Sigmoid colon (tissue), 4 donors: ENCODE measurements around the gene MYRIP.

Experiments
- POLR2A ChIP-seq, 2 donors: fragments of 450-650 bp; IDR thresholded peaks; one replicate each; pipeline ENCODE4 v1.6.1; 2016; ENCODE audit warnings: antibody characterized with exemption in 2 of 2, mild to moderate bottlenecking in 2 of 2, moderate library complexity in 2 of 2
- POLR2AphosphoS5 ChIP-seq, 4 donors: sonication (generic); formaldehyde crosslinking; IDR thresholded peaks; one replicate each; pipeline ENCODE4 v1.6.1; 2017; ENCODE audit warnings: antibody characterized with exemption in 4 of 4
- TF ChIP-seq, protein P1 (sequence below), 4 experiments: fragments of 450-650 bp in 3 of 4; fragments of 200-600 bp in 1 of 4; IDR thresholded peaks; one replicate each; pipeline ENCODE4 v1.5.1; 2016 to 2019; ENCODE audit warnings: antibody characterized with exemption in 4 of 4, mild to moderate bottlenecking in 3 of 4, moderate library complexity in 2 of 4

DNA sequence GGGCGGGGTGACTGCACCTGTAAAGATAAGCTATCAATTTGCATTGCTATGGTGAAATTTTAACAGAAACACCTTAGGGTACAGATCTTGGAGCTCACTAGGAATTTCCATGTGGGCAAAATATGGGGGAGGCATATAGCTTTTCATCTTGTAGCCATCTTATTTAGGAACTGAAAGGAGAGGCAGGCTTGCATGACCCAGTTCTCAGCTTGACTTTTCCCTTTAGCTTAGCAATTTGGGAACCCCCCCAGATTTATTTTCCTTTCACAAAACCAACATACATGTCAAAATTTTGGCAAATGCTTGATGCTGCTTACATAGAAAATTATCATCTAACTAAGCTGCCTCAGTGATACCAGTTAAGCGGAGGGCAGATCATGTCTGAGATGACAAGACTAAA is 445.1 kb downstream of the MYRIP start:
- TF ChIP-seq POLR2A (IDR thresholded peaks at IDR 0.05) (no peak), POLR2AphosphoS5 (IDR thresholded peaks at IDR 0.05) (no peak)
- TF ChIP-seq, protein P1, sequence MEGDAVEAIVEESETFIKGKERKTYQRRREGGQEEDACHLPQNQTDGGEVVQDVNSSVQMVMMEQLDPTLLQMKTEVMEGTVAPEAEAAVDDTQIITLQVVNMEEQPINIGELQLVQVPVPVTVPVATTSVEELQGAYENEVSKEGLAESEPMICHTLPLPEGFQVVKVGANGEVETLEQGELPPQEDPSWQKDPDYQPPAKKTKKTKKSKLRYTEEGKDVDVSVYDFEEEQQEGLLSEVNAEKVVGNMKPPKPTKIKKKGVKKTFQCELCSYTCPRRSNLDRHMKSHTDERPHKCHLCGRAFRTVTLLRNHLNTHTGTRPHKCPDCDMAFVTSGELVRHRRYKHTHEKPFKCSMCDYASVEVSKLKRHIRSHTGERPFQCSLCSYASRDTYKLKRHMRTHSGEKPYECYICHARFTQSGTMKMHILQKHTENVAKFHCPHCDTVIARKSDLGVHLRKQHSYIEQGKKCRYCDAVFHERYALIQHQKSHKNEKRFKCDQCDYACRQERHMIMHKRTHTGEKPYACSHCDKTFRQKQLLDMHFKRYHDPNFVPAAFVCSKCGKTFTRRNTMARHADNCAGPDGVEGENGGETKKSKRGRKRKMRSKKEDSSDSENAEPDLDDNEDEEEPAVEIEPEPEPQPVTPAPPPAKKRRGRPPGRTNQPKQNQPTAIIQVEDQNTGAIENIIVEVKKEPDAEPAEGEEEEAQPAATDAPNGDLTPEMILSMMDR (IDR thresholded peaks at IDR 0.05), result no peak
